Progenitor cell of endocrine pancreas (in vitro differentiated cells): ENCODE measurements around the gene C16orf74. TPM values are rescaled to one million over a fixed set of nuclear protein-coding genes. Genes with fewer than 3 reads are reported as not detected.

Experiments used
- DNase-seq: peaks from one replicate; pipeline ENCODE4 v3.0.0; 2021; ENCODE audit warnings: low spot score; ENCODE audit not compliant: unreplicated experiment
- H3K27ac Mint-ChIP-seq: 2 replicates; pipeline ENCODE4 v1.8.0; 2021; ENCODE audit warnings: mild to moderate bottlenecking, moderate library complexity, mixed read lengths
- H3K27me3 Mint-ChIP-seq: 2 replicates; pipeline ENCODE4 v1.8.0; 2021; ENCODE audit warnings: mixed read lengths
- H3K36me3 Mint-ChIP-seq: 2 replicates; pipeline ENCODE4 v1.8.0; 2022; ENCODE audit warnings: mixed read lengths; ENCODE audit not compliant: insufficient read depth
- H3K4me1 Mint-ChIP-seq: 2 replicates; pipeline ENCODE4 v1.8.0; 2021; ENCODE audit warnings: low read depth, mixed read lengths
- H3K4me3 Mint-ChIP-seq: 2 replicates; pipeline ENCODE4 v1.8.0; 2021; ENCODE audit warnings: low read depth, mild to moderate bottlenecking, moderate library complexity, mixed read lengths
- H3K9me3 Mint-ChIP-seq: 2 replicates; pipeline ENCODE4 v1.8.0; 2021; ENCODE audit warnings: low read depth, mixed read lengths
- CTCF ChIP-seq: fragments of 200-600 bp; sonication (generic); IDR thresholded peaks from one replicate; pipeline ENCODE4 v1.5.0; 2021; ENCODE audit warnings: antibody characterized with exemption, mild to moderate bottlenecking; ENCODE audit not compliant: unreplicated experiment
- total RNA-seq: library from RNA; stranded (reverse); gene quantifications from 2 replicates; pipeline ENCODE4 v1.2.1, GENCODE V29; 2021

C16orf74 gene
- total RNA-seq, 1 donor from 2014 or later = 0.65 TPM

- no peak for TF ChIP-seq CTCF
- H3K27ac Mint-ChIP-seq = no peak overlapping the region
- H3K4me3 Mint-ChIP-seq = no peak overlapping the region
- peaks cover 24% of the 10 kb centered on the region for H3K27me3 Mint-ChIP-seq
- H3K36me3 Mint-ChIP-seq = peaks cover 2% of the 10 kb centered on the region
- peaks cover 1% of the 10 kb centered on the region for H3K4me1 Mint-ChIP-seq
- H3K9me3 Mint-ChIP-seq = no peaks in the 10 kb centered on the region
- DNase-seq = no peak
Measured at GRCh38 chr16:85768199-85768598, 17.3 kb upstream of the C16orf74 start.

DNA sequence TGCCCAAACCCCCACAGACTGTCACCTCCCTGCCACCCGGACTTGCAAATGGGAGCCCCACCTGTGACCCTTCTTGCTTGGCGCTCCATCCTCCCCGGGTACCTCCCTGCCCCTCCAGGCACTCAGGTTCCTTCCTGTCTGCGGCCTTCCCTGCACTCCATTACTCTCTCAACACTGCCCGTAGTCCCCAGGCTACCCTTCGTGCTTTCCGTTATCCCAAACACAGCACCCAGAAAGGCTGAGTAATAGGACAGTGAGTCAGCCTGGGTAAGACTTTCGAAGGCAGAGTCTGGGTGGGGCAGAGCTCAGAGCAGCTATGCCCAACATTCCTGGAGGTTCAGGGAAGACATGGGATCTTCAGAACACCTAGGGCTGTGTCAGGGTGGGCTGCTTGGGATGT, 16.6 kb upstream of the C16orf74 start:
- no peaks in the 10 kb centered on the region for H3K9me3 Mint-ChIP-seq
- peaks cover 24% of the 10 kb centered on the region for H3K27me3 Mint-ChIP-seq
- DNase-seq = no peak
- H3K27ac Mint-ChIP-seq = no peak overlapping the region
- no peak for TF ChIP-seq CTCF
- no peak overlapping the region for H3K4me3 Mint-ChIP-seq
- H3K4me1 Mint-ChIP-seq = peaks cover 1% of the 10 kb centered on the region
- peaks cover 2% of the 10 kb centered on the region for H3K36me3 Mint-ChIP-seq

- Mint-ChIP-seq H3K27ac (no peak overlapping the region), H3K27me3 (peaks cover 28% of the 10 kb centered on the region), H3K36me3 (peaks cover 2% of the 10 kb centered on the region), H3K4me3 (no peak overlapping the region), H3K9me3 (no peaks in the 10 kb centered on the region), H3K4me1 (no peaks in the 10 kb centered on the region)
- TF ChIP-seq CTCF = no peak
- no peak for DNase-seq
Measured at GRCh38 chr16:85765767-85766166, 14.9 kb upstream of the C16orf74 start.

GRCh38 chr16:85765211-85765610, 14.3 kb upstream of the C16orf74 start:
- peaks cover 2% of the 10 kb centered on the region for H3K36me3 Mint-ChIP-seq
- no peaks in the 10 kb centered on the region for H3K4me1 Mint-ChIP-seq
- no peak for DNase-seq
- no peak overlapping the region for H3K4me3 Mint-ChIP-seq
- peaks cover 32% of the 10 kb centered on the region for H3K27me3 Mint-ChIP-seq
- H3K9me3 Mint-ChIP-seq = no peaks in the 10 kb centered on the region
- no peak overlapping the region for H3K27ac Mint-ChIP-seq
- TF ChIP-seq CTCF = no peak

DNA sequence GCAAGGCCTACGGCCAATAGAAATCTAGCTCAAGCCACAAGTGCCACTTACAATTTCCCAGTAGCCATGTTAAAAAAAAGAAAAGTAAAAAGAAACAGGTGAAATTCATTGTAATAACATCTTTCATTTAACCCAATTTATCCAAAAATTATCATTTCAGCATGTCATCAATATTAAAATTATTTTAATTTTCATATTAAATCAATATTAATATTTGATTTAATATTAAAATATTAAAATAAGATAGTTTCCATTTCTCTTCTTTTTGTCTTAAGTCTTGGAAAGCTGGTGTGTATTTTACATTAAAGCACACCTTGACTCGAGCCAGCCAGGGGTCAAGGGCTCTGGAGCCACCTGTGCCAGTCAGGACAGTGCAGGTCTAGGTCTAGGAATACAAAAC, 12.7 kb upstream of the C16orf74 start:
- H3K4me3 Mint-ChIP-seq = no peak overlapping the region
- H3K4me1 Mint-ChIP-seq = no peaks in the 10 kb centered on the region
- no peak overlapping the region for H3K27ac Mint-ChIP-seq

More for the DNA sequence above, 12.7 kb upstream of the C16orf74 start:
- no peaks in the 10 kb centered on the region for H3K9me3 Mint-ChIP-seq
- TF ChIP-seq CTCF = no peak
- peaks cover 48% of the 10 kb centered on the region for H3K27me3 Mint-ChIP-seq
- no peak for DNase-seq
- H3K36me3 Mint-ChIP-seq = no peaks in the 10 kb centered on the region
